Immature natural killer cell (primary cell): ENCODE measurements around the gene MAMDC4. TPM values are rescaled to one million over a fixed set of nuclear protein-coding genes. Genes with fewer than 3 reads are reported as not detected.
"Not testable (repeated sequence)": the region's sequence is repeated elsewhere in the genome, so short reads cannot be mapped to it uniquely, and the experiment has no call there.

Experiments used
- DNase-seq, 3 donors: peaks; one replicate each; pipeline ENCODE4 v3.0.0; 2022; ENCODE audit warnings: mixed read lengths in 1 of 3
- H3K27ac Mint-ChIP-seq, 6 donors: one replicate each; pipeline ENCODE4 v1.8.0; 2020; ENCODE audit warnings: mixed read lengths in 6 of 6, mild to moderate bottlenecking in 5 of 6, inconsistent platforms in 4 of 6, moderate library complexity in 3 of 6
- H3K27me3 Mint-ChIP-seq, 3 donors: one replicate each; pipeline ENCODE4 v1.8.0; 2020 to 2021; ENCODE audit warnings: low read depth in 3 of 3, mild to moderate bottlenecking in 3 of 3, mixed read lengths in 3 of 3, moderate library complexity in 3 of 3, inconsistent platforms in 1 of 3
- H3K36me3 Mint-ChIP-seq, 3 donors: one replicate each; pipeline ENCODE4 v1.8.0; 2020; ENCODE audit warnings: mixed read lengths in 3 of 3, inconsistent platforms in 2 of 3, mild to moderate bottlenecking in 2 of 3
- H3K4me1 Mint-ChIP-seq, 2 donors: one replicate each; pipeline ENCODE4 v1.8.0; 2020; ENCODE audit warnings: inconsistent platforms in 2 of 2, mild to moderate bottlenecking in 2 of 2, mixed read lengths in 2 of 2, moderate library complexity in 1 of 2
- H3K4me3 Mint-ChIP-seq, 5 donors: one replicate each; pipeline ENCODE4 v1.8.0; 2020; ENCODE audit warnings: mild to moderate bottlenecking in 5 of 5, mixed read lengths in 5 of 5, inconsistent platforms in 3 of 5, moderate library complexity in 3 of 5
- H3K9me3 Mint-ChIP-seq, 6 donors: one replicate each; pipeline ENCODE4 v1.8.0; 2020; ENCODE audit warnings: mild to moderate bottlenecking in 6 of 6, mixed read lengths in 6 of 6, inconsistent platforms in 4 of 6, moderate library complexity in 3 of 6
- polyA plus RNA-seq, 3 donors: library from polyadenylated mRNA; unstranded; fragments of 300-500 nt; fragmentation: Illumina TruSeq; gene quantifications; one replicate each; pipeline ENCODE4 v1.2.3, GENCODE V29; 2021

The MAMDC4 gene
- polyA plus RNA-seq, 3 donors from 2014 or later = 0.19 TPM; not detected in 2

- H3K36me3 Mint-ChIP-seq = no peaks in the 10 kb centered on the region
Measured at GRCh38 chr9:136828474-136829140, 23.5 kb upstream of the MAMDC4 start.

GRCh38 chr9:136829412-136829811 is 22.7 kb upstream of the MAMDC4 start:
- H3K4me3 Mint-ChIP-seq = no peak overlapping the region
- no peaks in the 10 kb centered on the region for H3K36me3 Mint-ChIP-seq
- no peaks in the 10 kb centered on the region for H3K9me3 Mint-ChIP-seq
- peaks cover 0 to 2% (median 0%) of the 10 kb centered on the region in 3 donors for H3K27me3 Mint-ChIP-seq
- DNase-seq = no peak
- no peak overlapping the region for H3K27ac Mint-ChIP-seq
- H3K4me1 Mint-ChIP-seq = no peaks in the 10 kb centered on the region

More at GRCh38 chr9:136828474-136829140, 23.5 kb upstream of the MAMDC4 start:
- Mint-ChIP-seq H3K27ac (no peak overlapping the region), H3K4me1 (no peaks in the 10 kb centered on the region), H3K4me3 (no peak overlapping the region), H3K27me3 (peaks cover 0 to 2% (median 0%) of the 10 kb centered on the region in 3 donors), H3K9me3 (no peaks in the 10 kb centered on the region)
- no peak for DNase-seq

- no peak overlapping the region for H3K27ac Mint-ChIP-seq
- no peaks in the 10 kb centered on the region for H3K36me3 Mint-ChIP-seq
- no peaks in the 10 kb centered on the region for H3K4me1 Mint-ChIP-seq
- no peaks in the 10 kb centered on the region for H3K9me3 Mint-ChIP-seq
- no peak overlapping the region for H3K4me3 Mint-ChIP-seq
- peaks cover 0 to 2% (median 0%) of the 10 kb centered on the region in 3 donors for H3K27me3 Mint-ChIP-seq
- no peak for DNase-seq
Measured at GRCh38 chr9:136829981-136830885, 21.9 kb upstream of the MAMDC4 start.

GRCh38 chr9:136831002-136831719 is 21.0 kb upstream of the MAMDC4 start:
- Mint-ChIP-seq H3K36me3 (no peaks in the 10 kb centered on the region), H3K27me3 (peaks cover 0 to 1% (median 0%) of the 10 kb centered on the region in 3 donors), H3K4me3 (no peak overlapping the region), H3K4me1 (no peaks in the 10 kb centered on the region), H3K9me3 (no peaks in the 10 kb centered on the region), H3K27ac (no peak overlapping the region)
- DNase-seq = no peak

DNA sequence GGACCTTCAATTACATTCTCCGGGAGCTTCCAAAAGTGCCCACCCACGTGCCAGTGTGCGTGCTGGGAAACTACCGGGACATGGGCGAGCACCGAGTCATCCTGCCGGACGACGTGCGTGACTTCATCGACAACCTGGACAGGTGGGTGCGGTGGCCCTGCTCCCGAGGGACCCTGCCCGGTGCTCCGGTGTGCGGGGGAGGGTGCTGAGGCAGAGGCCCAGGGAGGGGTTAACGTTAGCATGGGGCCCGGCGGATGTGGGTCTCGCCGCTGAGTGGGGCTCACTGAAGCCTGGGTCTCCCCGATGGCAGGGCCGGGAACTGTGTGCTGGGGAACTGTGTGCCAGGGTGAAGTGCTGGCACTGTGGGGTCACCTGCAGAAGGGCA is 20.4 kb upstream of the MAMDC4 start:
- H3K4me1 Mint-ChIP-seq = no peaks in the 10 kb centered on the region
- no peaks in the 10 kb centered on the region for H3K9me3 Mint-ChIP-seq
- no peak overlapping the region for H3K4me3 Mint-ChIP-seq
- DNase-seq = no peak
- no peaks in the 10 kb centered on the region for H3K36me3 Mint-ChIP-seq
- no peak overlapping the region for H3K27ac Mint-ChIP-seq
- no peaks in the 10 kb centered on the region for H3K27me3 Mint-ChIP-seq

GRCh38 chr9:136832581-136832980 is 19.6 kb upstream of the MAMDC4 start:
- H3K27me3 Mint-ChIP-seq = no peaks in the 10 kb centered on the region
- H3K9me3 Mint-ChIP-seq = no peaks in the 10 kb centered on the region
- no peak overlapping the region for H3K27ac Mint-ChIP-seq
- no peak for DNase-seq
- no peak overlapping the region for H3K4me3 Mint-ChIP-seq
- no peaks in the 10 kb centered on the region for H3K36me3 Mint-ChIP-seq
- no peaks in the 10 kb centered on the region for H3K4me1 Mint-ChIP-seq

- H3K9me3 Mint-ChIP-seq, H3K27me3 Mint-ChIP-seq, H3K27ac Mint-ChIP-seq, H3K4me3 Mint-ChIP-seq, H3K4me1 Mint-ChIP-seq, H3K36me3 Mint-ChIP-seq, DNase-seq: not testable (repeated sequence)
Measured at GRCh38 chr9:136833381-136834048, 18.6 kb upstream of the MAMDC4 start.

DNA sequence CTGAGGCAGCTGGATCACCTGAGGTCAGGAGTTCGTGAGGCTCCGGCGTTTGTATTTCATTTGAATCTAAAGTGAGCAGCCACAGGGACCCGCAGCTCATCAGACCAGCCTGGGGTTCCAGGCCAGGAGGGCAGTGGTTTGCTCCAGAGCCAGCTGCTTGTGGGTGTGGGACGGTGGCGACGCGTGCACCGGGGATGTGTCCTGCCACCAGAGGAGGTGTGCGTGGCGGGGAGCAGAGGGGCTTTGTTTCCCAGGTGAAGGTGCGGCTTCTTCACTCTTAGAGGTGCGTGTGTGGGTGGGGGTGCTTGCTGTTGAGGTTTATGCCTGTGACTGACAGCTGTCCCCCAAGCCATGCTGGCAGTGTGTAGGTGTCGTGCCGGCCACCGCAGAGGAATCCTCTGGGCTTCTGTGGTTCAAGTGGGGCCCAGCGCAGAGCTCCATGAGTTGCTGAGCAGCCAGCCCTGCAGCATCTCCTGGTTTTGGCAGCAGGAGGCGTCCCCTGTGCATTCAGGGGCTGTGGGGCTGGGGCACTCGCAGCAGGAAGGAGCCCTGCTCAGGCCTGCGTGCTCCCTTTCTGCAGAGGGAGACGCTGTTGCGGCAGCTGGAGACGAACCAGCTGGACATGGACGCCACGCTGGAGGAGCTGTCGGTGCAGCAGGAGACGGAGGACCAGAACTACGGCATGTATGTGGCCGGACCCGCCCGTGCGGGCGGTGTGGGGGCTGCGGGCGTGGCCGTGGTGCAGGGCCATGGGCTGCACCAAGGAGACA is 16.8 kb upstream of the MAMDC4 start:
- peaks cover 0 to 3% of the 10 kb centered on the region in 2 donors for H3K4me1 Mint-ChIP-seq
- no peak overlapping the region for H3K27ac Mint-ChIP-seq
- no peak for DNase-seq
- no peak overlapping the region for H3K4me3 Mint-ChIP-seq
- H3K27me3 Mint-ChIP-seq = no peaks in the 10 kb centered on the region
- peaks cover 0 to 4% (median 0%) of the 10 kb centered on the region in 3 donors for H3K36me3 Mint-ChIP-seq
- no peaks in the 10 kb centered on the region for H3K9me3 Mint-ChIP-seq

DNA sequence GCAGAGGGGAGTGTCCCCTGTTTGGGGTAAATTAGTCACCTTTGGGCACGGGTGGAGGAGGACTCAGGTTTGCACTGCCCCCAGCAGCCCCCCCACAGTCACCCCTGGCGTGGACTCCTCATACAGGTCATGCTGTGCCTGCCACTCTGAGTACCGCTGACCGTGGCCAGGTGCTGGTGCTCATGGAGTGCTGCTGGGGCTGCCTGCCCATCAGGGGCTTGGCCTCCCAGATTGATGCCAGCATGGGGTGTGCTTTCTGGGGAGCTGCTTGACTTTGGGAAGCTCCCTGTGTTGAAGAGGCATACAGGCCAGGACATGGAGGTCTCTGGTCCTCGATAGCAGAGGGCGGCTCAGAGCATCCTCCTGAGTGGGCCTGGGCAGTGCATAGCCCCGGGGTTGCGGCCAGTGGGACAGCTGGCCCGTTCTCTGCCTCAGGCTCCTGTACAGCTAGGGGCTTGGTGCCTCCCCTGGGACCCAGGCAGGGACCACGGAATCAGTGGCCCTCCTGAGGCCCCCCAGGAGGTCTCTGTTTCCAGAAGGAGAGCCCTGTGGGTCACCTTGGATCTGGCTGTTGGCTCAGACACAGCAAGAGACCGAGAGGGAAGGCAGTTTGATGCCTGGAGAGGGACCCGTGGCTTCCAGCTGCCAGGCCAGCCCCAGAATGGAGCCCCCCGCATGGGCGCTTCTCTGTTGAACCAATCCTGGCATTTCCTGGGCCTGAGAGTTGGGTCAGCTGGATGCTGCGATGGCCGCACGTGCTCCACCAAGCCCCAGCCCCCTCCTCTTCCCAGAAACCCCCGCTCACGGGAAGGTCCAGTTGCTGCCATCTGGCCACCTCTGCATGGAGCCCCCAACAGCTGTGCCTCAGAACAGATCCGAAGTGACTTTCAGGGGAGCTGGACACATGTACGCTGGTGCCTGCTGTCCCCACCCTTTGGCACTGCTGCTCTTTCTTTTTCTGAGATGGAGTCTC is 15.9 kb upstream of the MAMDC4 start:
- Mint-ChIP-seq H3K4me1 (peaks cover 0 to 3% of the 10 kb centered on the region in 2 donors), H3K9me3 (no peaks in the 10 kb centered on the region), H3K36me3 (peaks cover 0 to 4% (median 0%) of the 10 kb centered on the region in 3 donors), H3K27me3 (no peaks in the 10 kb centered on the region), H3K4me3 (no peak overlapping the region), H3K27ac (no peak overlapping the region)
- no peak for DNase-seq

- Mint-ChIP-seq H3K27ac (no peak overlapping the region), H3K9me3 (no peaks in the 10 kb centered on the region), H3K4me3 (no peak overlapping the region), H3K27me3 (peaks cover 0 to 2% (median under 1%) of the 10 kb centered on the region in 3 donors), H3K36me3 (peaks cover 0 to 4% (median 0%) of the 10 kb centered on the region in 3 donors), H3K4me1 (peaks cover 0 to 6% of the 10 kb centered on the region in 2 donors)
- DNase-seq = no peak
Measured at GRCh38 chr9:136837146-136837855, 14.8 kb upstream of the MAMDC4 start.

- H3K4me1 Mint-ChIP-seq, DNase-seq, H3K9me3 Mint-ChIP-seq, H3K27ac Mint-ChIP-seq, H3K4me3 Mint-ChIP-seq, H3K27me3 Mint-ChIP-seq, H3K36me3 Mint-ChIP-seq: not testable (repeated sequence)
Measured at GRCh38 chr9:136837856-136838277, 14.3 kb upstream of the MAMDC4 start.
